GM19240 (cell line): ENCODE results near the gene ZNF496.
"Not testable (repeated sequence)": the region's sequence is repeated elsewhere in the genome, so short reads cannot be mapped to it uniquely, and the experiment has no call there.

ENCODE experiments used
- DNase-seq: peaks from one replicate; pipeline ENCODE4 v3.0.0; 2011; ENCODE audit warnings: low spot score; ENCODE audit not compliant: insufficient read length

ZNF496 gene

GRCh38 chr1:247294282-247294681 lies 37.4 kb downstream of the ZNF496 start:
- no peak for DNase-seq

- DNase-seq: no peak
These were observed 38.6 kb downstream of the ZNF496 start for GRCh38 chr1:247293047-247293446.

- no peak for DNase-seq
These were observed 39.7 kb downstream of the ZNF496 start for GRCh38 chr1:247291833-247292561.

- no peak for DNase-seq
These were observed 40.5 kb downstream of the ZNF496 start for GRCh38 chr1:247291161-247291560.

GRCh38 chr1:247290576-247290975 lies 41.1 kb downstream of the ZNF496 start:
- no peak for DNase-seq

GRCh38 chr1:247289274-247289892 lies 42.3 kb downstream of the ZNF496 start:
- DNase-seq: not testable (repeated sequence)

GRCh38 chr1:247288341-247288740 lies 43.3 kb downstream of the ZNF496 start:
- DNase-seq: no peak

- DNase-seq: no peak
These were observed 44.2 kb downstream of the ZNF496 start for GRCh38 chr1:247287460-247287859.

GRCh38 chr1:247286134-247286670 lies 45.5 kb downstream of the ZNF496 start:
- no peak for DNase-seq

- no peak for DNase-seq
These were observed 50.6 kb downstream of the ZNF496 start for GRCh38 chr1:247281001-247281574.

- no peak for DNase-seq
These were observed 54.5 kb downstream of the ZNF496 start for GRCh38 chr1:247277191-247277590.

GRCh38 chr1:247274605-247275256 lies 56.9 kb downstream of the ZNF496 start:
- DNase-seq: no peak

- DNase-seq: no peak
These were observed 58.7 kb downstream of the ZNF496 start for GRCh38 chr1:247273013-247273412.

GRCh38 chr1:247270003-247270402 lies 61.7 kb downstream of the ZNF496 start:
- no peak for DNase-seq

- no peak for DNase-seq
These were observed 62.5 kb downstream of the ZNF496 start for GRCh38 chr1:247269133-247269532.

GRCh38 chr1:247268390-247269045 lies 63.1 kb downstream of the ZNF496 start:
- no peak for DNase-seq

- DNase-seq: no peak
These were observed 65.6 kb downstream of the ZNF496 start for GRCh38 chr1:247266053-247266452.

GRCh38 chr1:247255772-247256171 lies 75.9 kb downstream of the ZNF496 start, which contains the start of gene VN1R5:
Gene VN1R5 (plus strand): TSS chr1:247256072.
- not testable (repeated sequence) for DNase-seq

GRCh38 chr1:247247568-247247967 lies 84.1 kb downstream of the ZNF496 start:
- DNase-seq: no peak
